GM12872 (cell line): ENCODE results near the gene CRYBG3.

Experiments
- CTCF ChIP-seq: IDR thresholded peaks from 3 replicates; pipeline ENCODE4 v1.5.1; 2011; ENCODE audit warnings: low read depth, mild to moderate bottlenecking, low read length, moderate library complexity; ENCODE audit not compliant: insufficient read depth

Gene CRYBG3

GRCh38 chr3:97884586-97885123, 62.8 kb downstream of the CRYBG3 start:
- TF ChIP-seq CTCF = no peak

DNA sequence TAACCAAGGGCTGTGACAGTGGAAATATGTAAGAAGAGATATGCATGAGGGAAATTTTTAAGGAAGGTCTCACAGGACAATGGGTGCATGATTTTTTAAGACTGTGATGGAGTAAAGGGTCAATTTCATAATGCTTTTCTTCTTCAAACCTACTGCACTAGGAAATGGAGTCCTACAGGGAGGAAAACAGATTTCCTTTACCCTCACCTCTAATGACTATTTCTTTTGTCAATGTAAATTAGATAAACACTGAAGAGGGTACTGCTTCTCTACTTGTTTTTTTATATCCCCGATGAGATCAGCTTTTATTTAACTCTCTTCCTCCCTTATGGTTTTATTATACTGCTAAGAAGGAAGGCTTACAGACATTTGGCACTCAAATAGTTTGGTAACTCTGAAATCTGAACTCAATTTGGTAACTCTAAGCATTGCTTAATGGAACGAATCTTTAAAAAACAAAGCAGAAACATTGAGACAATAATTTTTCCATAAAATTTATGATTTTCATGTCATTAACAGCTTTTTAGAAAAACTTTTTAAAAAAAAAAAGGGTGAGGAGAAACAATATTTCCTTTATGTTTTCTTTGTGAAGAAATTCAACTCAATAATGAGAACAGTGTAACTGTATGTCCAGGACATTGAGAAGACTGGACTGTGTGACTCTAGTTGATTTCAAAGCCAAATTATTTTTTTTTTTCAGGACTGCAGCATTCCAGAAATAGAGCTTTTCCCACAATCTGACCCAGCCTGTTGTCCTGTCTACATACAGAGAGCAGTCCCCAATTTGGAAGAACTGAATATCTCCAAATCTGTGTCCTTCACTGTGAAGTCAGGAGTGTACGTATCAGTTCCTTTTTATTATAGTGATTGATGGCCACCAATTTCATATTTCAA, 64.4 kb downstream of the CRYBG3 start:
- no peak for TF ChIP-seq CTCF

DNA sequence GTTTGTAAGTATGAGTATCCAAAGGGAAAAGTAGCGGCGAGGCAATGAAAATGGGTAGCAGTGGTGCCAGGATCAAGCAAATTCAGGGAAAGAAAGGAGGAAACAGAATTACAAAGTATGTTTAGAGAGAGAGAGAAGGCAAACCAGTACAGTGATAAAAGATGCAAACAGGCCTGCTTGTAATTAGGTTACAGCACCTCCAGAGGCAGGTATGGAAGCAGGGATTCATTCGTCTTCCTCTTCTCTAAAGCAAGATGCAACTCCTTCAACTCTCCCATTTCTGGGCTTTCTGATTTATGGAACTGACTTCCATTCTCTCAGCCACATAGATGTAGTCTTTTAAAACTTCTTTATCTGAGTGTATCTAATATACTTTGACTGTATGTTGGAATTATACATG, 68.0 kb downstream of the CRYBG3 start:
- TF ChIP-seq CTCF = no peak

- TF ChIP-seq CTCF = no peak
Measured at GRCh38 chr3:97892852-97893251, 71.0 kb downstream of the CRYBG3 start.

DNA sequence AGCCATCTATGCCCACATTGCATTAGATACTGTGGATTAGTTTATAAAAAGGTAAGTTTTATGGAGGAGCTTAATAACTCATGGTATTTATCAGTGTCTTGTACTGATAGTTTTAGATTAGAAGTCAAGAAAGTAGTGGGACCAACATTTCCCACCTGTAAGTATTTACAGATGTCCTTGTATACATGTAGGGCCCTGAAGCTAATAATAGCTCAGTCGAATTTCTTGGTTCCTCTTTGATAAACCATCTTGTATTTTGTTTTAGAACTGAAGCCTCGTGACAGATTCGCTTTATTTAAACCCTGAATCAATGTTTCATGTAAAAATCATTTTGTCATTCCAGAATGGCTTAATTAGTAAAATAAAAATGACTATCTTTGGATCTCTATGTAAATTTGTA, 73.4 kb downstream of the CRYBG3 start:
- no peak for TF ChIP-seq CTCF

DNA sequence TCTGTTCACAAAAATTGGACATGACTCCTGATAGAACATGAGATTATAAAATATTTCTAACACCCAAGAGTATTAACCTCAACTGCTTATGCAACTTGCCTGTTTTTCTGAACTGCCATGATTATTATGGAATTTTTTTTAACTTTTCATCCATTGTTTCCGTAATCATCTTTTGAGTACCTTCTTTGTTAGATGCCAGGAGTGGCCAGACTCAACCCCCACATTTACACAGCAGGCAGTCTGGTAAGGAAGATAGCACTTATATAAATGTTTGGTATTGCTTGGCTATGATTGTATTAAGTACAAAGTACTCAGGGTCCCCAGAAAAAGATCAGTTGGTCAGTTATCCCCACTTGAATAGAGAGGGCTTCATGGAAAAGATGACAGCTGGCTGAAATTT, 74.3 kb downstream of the CRYBG3 start:
- no peak for TF ChIP-seq CTCF

GRCh38 chr3:97896547-97896946, 74.7 kb downstream of the CRYBG3 start:
- TF ChIP-seq CTCF = no peak
